Stomach (tissue), 9 donors: ENCODE results near the gene MED8. TPM values are rescaled to one million over a fixed set of nuclear protein-coding genes. Genes with fewer than 3 reads are reported as not detected.
"Not testable (repeated sequence)": the region's sequence is repeated elsewhere in the genome, so short reads cannot be mapped to it uniquely, and the experiment has no call there.

Source experiments
- DNase-seq, 2 donors: peaks; one replicate each; pipeline versions ENCODE4 v3.0.0 to v3.0.0-alpha.2; 2013 to 2019
- H3K27ac ChIP-seq, 5 donors: fragments of 200-600 bp in 4 of 5; sonication (generic) in 4 of 5; one replicate each; pipeline ENCODE4 v1.5.1; 2013 to 2019; ENCODE audit warnings: mild to moderate bottlenecking in 1 of 5, moderate library complexity in 1 of 5
- H3K27me3 ChIP-seq, 3 donors: fragments of 200-600 bp; sonication (generic); one replicate each; pipeline ENCODE4 v1.5.1; 2017 to 2019; ENCODE audit warnings: mixed run types in 1 of 3
- H3K36me3 ChIP-seq, 4 donors: fragments of 200-600 bp; sonication (generic); 1 replicate in 3 of 4; 2 replicates in 1 of 4; pipeline ENCODE4 v1.5.1; 2016 to 2019
- H3K4me1 ChIP-seq, 4 donors: fragments of 200-600 bp; sonication (generic); one replicate each; pipeline ENCODE4 v1.5.1; 2016 to 2019
- H3K4me3 ChIP-seq, 4 donors: fragments of 200-600 bp; sonication (generic) in 3 of 4; one replicate each; pipeline ENCODE4 v1.5.1; 2016 to 2019; ENCODE audit warnings: mild to moderate bottlenecking in 1 of 4
- H3K9me3 ChIP-seq, 4 donors: fragments of 200-600 bp; sonication (generic); one replicate each; pipeline ENCODE4 v1.5.1; 2016 to 2019
- EP300 ChIP-seq: sonication (generic); formaldehyde crosslinking; IDR thresholded peaks from one replicate; pipeline ENCODE4 v1.6.1; 2017; ENCODE audit warnings: antibody characterized with exemption
- POLR2A ChIP-seq, 4 donors: fragments of 450-650 bp; IDR thresholded peaks; one replicate each; pipeline ENCODE4 v1.6.1; 2016; ENCODE audit warnings: antibody characterized with exemption in 4 of 4, control low read depth in 2 of 4, mild to moderate bottlenecking in 1 of 4, moderate library complexity in 1 of 4
- POLR2AphosphoS5 ChIP-seq, 3 donors: sonication (generic); formaldehyde crosslinking; IDR thresholded peaks; one replicate each; pipeline ENCODE4 v1.6.1; 2016; ENCODE audit warnings: antibody characterized with exemption in 3 of 3
- WGBS, 5 donors: extraction: QIAGEN DNeasy Blood & Tissue Kit in 3 of 5; methylation state at CpG; one replicate each; pipeline versions ENCODE4 v1.1.5 to v1.1.7; 2013 to 2018; 5-methylcytosine and 5-hydroxymethylcytosine counted together
- intact Hi-C: fragments of 100-400 bp; cut with DNase I; formaldehyde crosslinking; loops from one replicate; pipeline ENCODE4 v1.15.1; 2023; ENCODE audit warnings: low total_unique reads
- polyA plus RNA-seq, 3 donors: library from polyadenylated mRNA; stranded (reverse); fragments of 200-250 nt; gene quantifications; one replicate each; pipeline ENCODE4 v1.2.3, GENCODE V29; 2013
- total RNA-seq, 5 donors: library from RNA; depleted of rRNA; stranded (reverse); fragments of >200 nt; gene quantifications; one replicate each; pipeline versions ENCODE4 v1.1.0 to v1.2.3, GENCODE V29; 2014 to 2016
- TF ChIP-seq, protein P1 (sequence below), 7 experiments: fragments of 450-650 bp in 4 of 7; fragments of 200-600 bp in 3 of 7; sonication (generic) in 3 of 7; IDR thresholded peaks; one replicate each; pipeline ENCODE4 v1.5.1; 2016 to 2019; ENCODE audit warnings: antibody characterized with exemption in 7 of 7, control low read depth in 2 of 7, mild to moderate bottlenecking in 1 of 7
- donor health status: healthy with polysubstance abuse.
- donor health status: Bipolar disorder and iron deficiency.
- donor health status: healthy.

Gene MED8
- total and polyA plus RNA-seq, 8 donors = 5.8 to 52.2 (median 30.1) TPM

DNA sequence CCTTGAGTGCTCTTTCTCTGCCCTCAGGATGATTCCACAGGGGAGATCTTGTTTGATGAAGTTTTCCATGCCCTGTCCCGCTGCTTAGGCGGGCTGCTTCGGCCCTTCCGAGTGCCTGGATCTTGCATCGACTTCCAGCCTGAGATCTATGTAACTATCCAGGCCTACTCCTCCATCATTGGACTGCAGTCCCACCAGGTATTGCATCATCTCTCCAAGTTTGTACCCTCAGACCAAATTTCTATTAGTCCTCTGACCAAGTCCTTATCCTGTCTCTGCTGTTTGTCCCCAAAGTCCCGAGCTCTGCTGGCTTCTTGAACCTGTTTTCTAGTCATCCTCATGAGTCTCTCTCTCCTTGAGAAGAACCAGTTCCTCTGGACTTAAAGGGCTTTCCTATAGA, 14.8 kb upstream of the MED8 start:
- Histone ChIP-seq H3K27ac (no peak overlapping the region), H3K9me3 (no peaks in the 10 kb centered on the region), H3K4me3 (no peak overlapping the region), H3K27me3 (no peaks in the 10 kb centered on the region), H3K36me3 (peaks cover 36 to 77% (median 67%) of the 10 kb centered on the region in 4 donors), H3K4me1 (peaks cover 0 to 9% (median 3%) of the 10 kb centered on the region in 4 donors)
- intact Hi-C loops = no loop called here
- no peak for DNase-seq
- 95 to 100% (median 96%) methylated on average over 6 of the region's 6 CpGs for WGBS, 5 donors
- TF ChIP-seq POLR2A (IDR thresholded peaks at IDR 0.05) (no peak), POLR2AphosphoS5 (IDR thresholded peaks at IDR 0.05) (no peak), EP300 (no peak)
- TF ChIP-seq, protein P1, sequence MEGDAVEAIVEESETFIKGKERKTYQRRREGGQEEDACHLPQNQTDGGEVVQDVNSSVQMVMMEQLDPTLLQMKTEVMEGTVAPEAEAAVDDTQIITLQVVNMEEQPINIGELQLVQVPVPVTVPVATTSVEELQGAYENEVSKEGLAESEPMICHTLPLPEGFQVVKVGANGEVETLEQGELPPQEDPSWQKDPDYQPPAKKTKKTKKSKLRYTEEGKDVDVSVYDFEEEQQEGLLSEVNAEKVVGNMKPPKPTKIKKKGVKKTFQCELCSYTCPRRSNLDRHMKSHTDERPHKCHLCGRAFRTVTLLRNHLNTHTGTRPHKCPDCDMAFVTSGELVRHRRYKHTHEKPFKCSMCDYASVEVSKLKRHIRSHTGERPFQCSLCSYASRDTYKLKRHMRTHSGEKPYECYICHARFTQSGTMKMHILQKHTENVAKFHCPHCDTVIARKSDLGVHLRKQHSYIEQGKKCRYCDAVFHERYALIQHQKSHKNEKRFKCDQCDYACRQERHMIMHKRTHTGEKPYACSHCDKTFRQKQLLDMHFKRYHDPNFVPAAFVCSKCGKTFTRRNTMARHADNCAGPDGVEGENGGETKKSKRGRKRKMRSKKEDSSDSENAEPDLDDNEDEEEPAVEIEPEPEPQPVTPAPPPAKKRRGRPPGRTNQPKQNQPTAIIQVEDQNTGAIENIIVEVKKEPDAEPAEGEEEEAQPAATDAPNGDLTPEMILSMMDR (IDR thresholded peaks at IDR 0.05) = no peak

DNA sequence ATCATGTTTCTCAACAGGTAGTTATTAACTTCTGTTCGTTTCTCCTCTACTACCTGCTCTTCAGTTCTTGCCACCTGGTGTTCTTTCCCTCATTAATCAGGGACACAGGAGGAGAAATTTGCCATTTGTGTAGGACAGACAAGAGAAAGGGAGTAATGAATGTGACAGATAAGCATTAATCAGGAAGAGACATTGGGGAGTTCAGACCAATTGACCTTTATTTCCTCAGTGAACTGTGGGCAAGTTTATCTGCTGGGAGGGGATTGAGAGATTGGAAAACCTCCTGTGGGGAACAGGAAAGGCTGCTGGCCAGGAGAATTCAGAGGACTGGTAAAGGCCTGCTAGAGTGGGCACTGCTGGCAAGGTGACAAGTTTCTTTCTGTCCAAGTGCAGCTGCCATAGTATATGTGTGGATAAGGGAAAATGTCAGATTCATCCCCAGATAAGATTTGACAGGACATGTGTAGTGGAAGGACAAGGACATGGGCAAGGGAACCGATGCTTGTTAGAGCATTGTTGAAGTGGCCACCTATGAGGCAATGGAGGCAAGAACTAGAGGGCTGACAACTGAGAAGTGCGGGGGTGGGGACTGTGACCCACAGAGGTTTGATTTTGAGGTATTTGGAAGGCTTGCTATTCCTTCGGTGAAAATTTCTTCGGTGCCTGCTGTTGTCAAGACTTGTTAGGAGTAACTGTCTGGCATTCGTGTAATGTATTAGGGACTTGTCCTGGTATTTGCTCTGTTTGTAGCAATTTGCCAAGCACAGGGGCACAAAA, 12.7 kb upstream of the MED8 start:
- intact Hi-C loops = no loop called here
- DNase-seq = no peak
- H3K27ac ChIP-seq = no peak overlapping the region

DNA sequence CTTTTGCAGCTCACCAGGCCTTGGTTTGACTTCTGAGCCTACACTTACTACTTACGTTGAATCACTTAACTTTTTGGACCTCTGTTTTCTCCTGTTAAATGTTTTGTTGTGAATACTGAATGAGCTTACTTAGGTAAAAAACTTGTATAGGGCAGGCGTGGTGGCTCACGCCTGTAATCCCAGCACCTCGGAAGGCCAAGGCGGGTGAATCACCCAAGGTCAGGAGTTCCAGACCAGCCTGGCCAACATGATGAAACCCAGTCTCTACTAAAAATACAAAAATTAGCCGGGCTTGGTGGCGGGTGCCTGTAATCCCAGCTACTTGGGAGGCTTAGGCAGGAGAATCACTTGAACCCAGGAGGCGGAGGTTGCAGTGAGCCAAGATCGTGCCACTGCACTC, 10.8 kb upstream of the MED8 start:
- H3K27ac ChIP-seq, DNase-seq, intact Hi-C loops, H3K9me3 ChIP-seq, H3K27me3 ChIP-seq, H3K4me3 ChIP-seq: not testable (repeated sequence)
- 95 to 98% (median 97%) methylated on average over 9 of the region's 9 CpGs for WGBS, 5 donors
- Histone ChIP-seq H3K36me3 (peaks cover 18 to 54% (median 41%) of the 10 kb centered on the region in 4 donors), H3K4me1 (peaks cover 0 to 16% (median 4%) of the 10 kb centered on the region in 4 donors)

More for the DNA sequence above, 12.7 kb upstream of the MED8 start:
- no peaks in the 10 kb centered on the region for H3K9me3 ChIP-seq
- TF ChIP-seq POLR2AphosphoS5 (IDR thresholded peaks at IDR 0.05) (no peak), POLR2A (IDR thresholded peaks at IDR 0.05) (no peak), EP300 (no peak)
- TF ChIP-seq, protein P1 (IDR thresholded peaks at IDR 0.05) = no peak
- no peaks in the 10 kb centered on the region for H3K27me3 ChIP-seq
- H3K36me3 ChIP-seq = peaks cover 34 to 56% (median 49%) of the 10 kb centered on the region in 4 donors
- WGBS, 5 donors = 86 to 90% (median 88%) methylated on average over 6 of the region's 6 CpGs
- peaks cover 0 to 9% (median 3%) of the 10 kb centered on the region in 4 donors for H3K4me1 ChIP-seq
- H3K4me3 ChIP-seq = no peak overlapping the region

DNA sequence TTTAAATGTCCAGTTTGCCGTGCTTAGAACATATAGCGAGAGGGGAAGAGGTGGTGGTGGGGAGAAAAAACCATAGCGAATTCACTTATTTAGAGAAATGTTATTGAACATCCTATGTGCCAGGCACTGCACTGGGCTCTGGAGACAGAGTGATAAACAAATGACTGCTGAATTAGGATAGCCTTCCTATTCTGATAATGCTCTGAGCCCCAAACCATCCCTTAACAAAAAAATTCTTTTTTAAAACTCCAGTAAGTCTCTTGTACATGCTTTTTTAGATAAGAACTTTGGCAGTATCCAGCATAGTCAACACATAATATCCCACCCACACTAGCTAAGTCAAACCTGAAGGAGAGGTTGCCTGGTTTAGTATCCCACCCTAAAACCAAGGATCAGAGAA, 8.6 kb upstream of the MED8 start:
- TF ChIP-seq POLR2AphosphoS5 (IDR thresholded peaks at IDR 0.05) (no peak), EP300 (no peak), POLR2A (IDR thresholded peaks at IDR 0.05) (no peak)
- TF ChIP-seq, protein P1 (IDR thresholded peaks at IDR 0.05) = no peak
- no peak overlapping the region for H3K4me3 ChIP-seq
- peaks cover 0 to 16% (median 8%) of the 10 kb centered on the region in 4 donors for H3K4me1 ChIP-seq
- intact Hi-C loops = no loop called here
- no peak overlapping the region for H3K27ac ChIP-seq
- 95 to 97% (median 96%) methylated on average over 3 of the region's 3 CpGs for WGBS, 5 donors
- no peaks in the 10 kb centered on the region for H3K9me3 ChIP-seq
- H3K36me3 ChIP-seq = peaks cover 0 to 35% (median 25%) of the 10 kb centered on the region in 4 donors
- no peak for DNase-seq
- H3K27me3 ChIP-seq = no peaks in the 10 kb centered on the region

DNA sequence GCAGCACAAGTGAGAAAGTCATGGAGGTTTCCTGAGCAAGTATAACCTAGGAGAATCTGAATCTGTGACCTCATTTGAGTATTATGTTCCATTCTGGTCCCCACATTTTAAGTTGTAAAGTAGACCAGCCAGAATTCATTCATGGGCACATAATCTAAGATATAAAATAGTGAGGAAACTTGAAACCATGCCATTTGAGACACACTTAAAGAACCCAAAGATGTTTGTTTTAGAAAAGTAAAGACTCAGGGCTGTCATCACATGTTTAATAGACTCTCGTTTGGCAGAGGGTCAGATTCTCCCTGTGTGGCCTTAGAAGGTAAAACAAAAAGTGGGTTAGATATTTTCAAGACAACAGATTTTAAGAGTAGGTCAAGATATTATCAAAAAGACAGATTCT, 6.5 kb upstream of the MED8 start:
- DNase-seq = no peak
- no peaks in the 10 kb centered on the region for H3K9me3 ChIP-seq
- TF ChIP-seq, protein P1 (IDR thresholded peaks at IDR 0.05) = no peak
- no peak for TF ChIP-seq POLR2AphosphoS5 (IDR thresholded peaks at IDR 0.05)
- no peak for TF ChIP-seq POLR2A (IDR thresholded peaks at IDR 0.05)
- TF ChIP-seq EP300 = no peak
- peaks cover 0 to 21% (median 6%) of the 10 kb centered on the region in 4 donors for H3K4me1 ChIP-seq
- H3K27ac ChIP-seq = no peak overlapping the region
- WGBS, 5 donors = 25 to 56% (median 44%) methylated on average over 1 of the region's 1 CpG
- intact Hi-C loops = no loop called here
- no peaks in the 10 kb centered on the region for H3K27me3 ChIP-seq
- H3K36me3 ChIP-seq = peaks cover 0 to 29% (median 19%) of the 10 kb centered on the region in 4 donors
- no peak overlapping the region for H3K4me3 ChIP-seq
